ENCODE measurements around the gene DNASE2B. TPM values are rescaled to one million over a fixed set of nuclear protein-coding genes. Genes with fewer than 3 reads are reported as not detected.
A peak's percentile ranks its signal among the peaks of the same experiment; 100 is the strongest.
"Not testable (repeated sequence)": the region's sequence is repeated elsewhere in the genome, so short reads cannot be mapped to it uniquely, and the experiment has no call there.

DNASE2B gene
- total and polyA plus RNA-seq, 8 donors: 0.20 to 0.92 (median 0.25) TPM; not detected in 5

DNA sequence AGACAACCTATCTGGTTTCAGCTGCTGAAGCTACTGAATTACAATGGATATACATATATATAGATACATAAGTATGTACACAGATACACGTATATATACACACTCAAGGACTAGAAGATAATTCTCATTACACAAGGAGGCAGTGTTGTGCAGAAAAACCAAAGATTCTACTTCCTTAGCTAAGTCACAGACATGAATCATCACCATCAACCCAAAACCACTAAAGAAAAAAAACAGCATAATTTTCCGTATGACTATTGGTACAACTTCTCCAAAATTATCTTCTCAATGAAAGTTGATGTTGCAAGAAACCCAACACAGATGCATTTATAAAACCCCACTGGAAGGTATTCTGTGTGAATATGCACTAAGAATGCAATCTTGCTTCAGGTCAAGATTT, 44.0 kb downstream of the DNASE2B start:
- peak in 1 of 2 donors; percentile 81 for DNase-seq
- 9 to 19% (median 13%) methylated on average over 2 of the region's 2 CpGs for WGBS, 5 donors
- TF ChIP-seq, protein P1, sequence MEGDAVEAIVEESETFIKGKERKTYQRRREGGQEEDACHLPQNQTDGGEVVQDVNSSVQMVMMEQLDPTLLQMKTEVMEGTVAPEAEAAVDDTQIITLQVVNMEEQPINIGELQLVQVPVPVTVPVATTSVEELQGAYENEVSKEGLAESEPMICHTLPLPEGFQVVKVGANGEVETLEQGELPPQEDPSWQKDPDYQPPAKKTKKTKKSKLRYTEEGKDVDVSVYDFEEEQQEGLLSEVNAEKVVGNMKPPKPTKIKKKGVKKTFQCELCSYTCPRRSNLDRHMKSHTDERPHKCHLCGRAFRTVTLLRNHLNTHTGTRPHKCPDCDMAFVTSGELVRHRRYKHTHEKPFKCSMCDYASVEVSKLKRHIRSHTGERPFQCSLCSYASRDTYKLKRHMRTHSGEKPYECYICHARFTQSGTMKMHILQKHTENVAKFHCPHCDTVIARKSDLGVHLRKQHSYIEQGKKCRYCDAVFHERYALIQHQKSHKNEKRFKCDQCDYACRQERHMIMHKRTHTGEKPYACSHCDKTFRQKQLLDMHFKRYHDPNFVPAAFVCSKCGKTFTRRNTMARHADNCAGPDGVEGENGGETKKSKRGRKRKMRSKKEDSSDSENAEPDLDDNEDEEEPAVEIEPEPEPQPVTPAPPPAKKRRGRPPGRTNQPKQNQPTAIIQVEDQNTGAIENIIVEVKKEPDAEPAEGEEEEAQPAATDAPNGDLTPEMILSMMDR (IDR thresholded peaks at IDR 0.05): peak in 3 of 7 experiments; percentile 37 to 52 (median 39)
- no peak for TF ChIP-seq POLR2A (IDR thresholded peaks at IDR 0.05)
- Histone ChIP-seq H3K4me1 (peaks cover 0 to 10% (median 2%) of the 10 kb centered on the region in 4 donors), H3K36me3 (no peaks in the 10 kb centered on the region), H3K9me3 (no peaks in the 10 kb centered on the region), H3K27ac (no peak overlapping the region), H3K4me3 (no peak overlapping the region), H3K27me3 (no peaks in the 10 kb centered on the region)
- intact Hi-C loops (cut with DNase I; ENCODE audit: low total_unique reads): no loop called here

DNA sequence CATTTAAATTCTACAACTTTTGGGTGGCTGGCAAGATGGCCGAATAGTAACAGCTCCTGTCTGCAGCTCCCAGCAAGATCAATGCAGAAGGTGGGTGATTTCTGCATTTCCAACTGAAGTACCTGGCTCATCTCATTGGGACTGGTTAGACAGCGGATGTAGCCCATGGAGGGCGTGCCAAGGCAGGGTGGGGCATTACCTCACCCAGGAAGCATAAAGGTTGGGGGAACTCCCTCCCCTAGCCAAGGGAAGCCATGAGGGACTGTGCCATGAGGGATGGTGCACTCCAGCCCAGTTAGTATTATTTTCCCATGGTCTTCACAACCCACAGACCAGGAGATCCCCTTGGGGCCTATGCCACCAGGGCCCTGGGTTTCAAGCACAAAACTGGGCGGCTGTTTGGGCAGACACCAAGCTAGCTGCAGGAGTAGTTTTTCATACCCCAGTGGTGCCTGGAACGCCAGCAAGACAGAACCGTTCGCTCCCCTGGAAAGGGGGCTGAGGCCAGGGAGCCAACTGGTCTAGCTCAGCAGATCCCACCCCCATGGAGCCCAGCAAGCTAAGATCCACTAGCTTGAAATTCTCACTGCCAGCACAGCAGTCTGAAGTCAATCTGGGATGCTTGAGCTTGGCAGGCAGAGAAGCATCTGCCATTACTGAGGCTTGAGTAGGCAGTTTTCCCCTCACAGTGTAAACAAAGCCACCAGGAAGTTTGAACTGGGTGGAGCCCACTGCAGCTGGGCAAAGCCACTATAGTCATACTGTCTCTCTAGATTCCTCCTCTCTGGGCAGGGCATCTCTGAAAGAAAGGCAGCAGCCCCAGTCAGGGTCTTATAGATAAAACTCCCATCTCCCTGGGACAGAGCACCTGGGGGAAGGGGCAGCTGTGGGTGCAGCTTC, 44.7 kb downstream of the DNASE2B start:
- H3K27me3 ChIP-seq; DNase-seq; H3K4me3 ChIP-seq; H3K9me3 ChIP-seq; H3K36me3 ChIP-seq; H3K27ac ChIP-seq; intact Hi-C loops (cut with DNase I; ENCODE audit: low total_unique reads): not testable (repeated sequence)
- WGBS, 5 donors: 84 to 89% (median 87%) methylated on average over 3 to 7 of the region's 7 CpGs
- peaks cover 0 to 10% (median 2%) of the 10 kb centered on the region in 4 donors for H3K4me1 ChIP-seq

DNA sequence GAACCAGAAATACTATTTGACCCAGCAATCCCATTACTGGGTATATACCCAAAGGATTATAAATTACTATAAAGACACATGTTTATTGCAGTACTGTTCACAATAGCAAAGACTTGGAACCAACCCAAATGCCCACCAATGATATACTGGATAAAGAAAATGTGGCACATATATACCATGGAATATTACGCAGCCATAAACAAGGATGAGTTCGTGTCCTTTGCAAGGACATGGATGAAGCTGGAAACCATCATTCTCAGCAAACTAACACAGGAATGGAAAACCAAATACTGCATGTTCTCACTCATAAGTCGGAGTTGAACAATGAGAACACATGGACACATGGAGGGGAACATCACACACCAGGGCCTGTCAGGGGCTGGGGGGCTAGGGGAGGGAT, 50.4 kb downstream of the DNASE2B start:
- intact Hi-C loops (cut with DNase I; ENCODE audit: low total_unique reads); H3K27me3 ChIP-seq; H3K36me3 ChIP-seq; H3K4me1 ChIP-seq; H3K9me3 ChIP-seq; DNase-seq; H3K27ac ChIP-seq; H3K4me3 ChIP-seq: not testable (repeated sequence)
- WGBS, 5 donors: 90 to 99% (median 96%) methylated on average over 3 of the region's 3 CpGs

DNA sequence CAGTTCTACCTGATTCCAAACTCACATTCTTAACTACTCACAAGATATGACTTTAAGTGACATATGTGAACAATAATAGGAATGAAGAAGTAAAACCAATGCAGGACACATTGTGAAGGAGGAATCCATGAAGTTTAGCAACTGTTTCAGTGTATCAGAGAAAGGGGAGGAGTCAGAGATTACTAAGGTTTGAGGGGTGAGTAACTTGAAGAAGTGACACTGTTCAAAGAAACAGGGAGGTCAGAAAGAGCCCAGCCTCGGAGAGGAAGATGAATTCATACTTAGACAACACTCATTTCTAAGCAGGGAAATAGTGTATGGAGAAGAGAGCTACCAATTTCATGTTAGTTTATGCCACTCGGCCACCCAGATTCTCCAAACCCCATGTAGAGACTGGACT, 52.6 kb downstream of the DNASE2B start:
- no peak overlapping the region for H3K4me3 ChIP-seq
- no peaks in the 10 kb centered on the region for H3K27me3 ChIP-seq
- no peaks in the 10 kb centered on the region for H3K4me1 ChIP-seq
- H3K36me3 ChIP-seq: no peaks in the 10 kb centered on the region
- no peaks in the 10 kb centered on the region for H3K9me3 ChIP-seq
- no peak overlapping the region for H3K27ac ChIP-seq
- intact Hi-C loops (cut with DNase I; ENCODE audit: low total_unique reads): no loop called here
- TF ChIP-seq, protein P1 (IDR thresholded peaks at IDR 0.05): no peak
- TF ChIP-seq POLR2AphosphoS5 (IDR thresholded peaks at IDR 0.05): no peak
- no peak for TF ChIP-seq EP300 (IDR thresholded peaks at IDR 0.05)
- TF ChIP-seq POLR2A (IDR thresholded peaks at IDR 0.05): no peak
- WGBS, 5 donors: 57 to 85% (median 70%) methylated on average over 2 of the region's 2 CpGs
- no peak for DNase-seq

DNA sequence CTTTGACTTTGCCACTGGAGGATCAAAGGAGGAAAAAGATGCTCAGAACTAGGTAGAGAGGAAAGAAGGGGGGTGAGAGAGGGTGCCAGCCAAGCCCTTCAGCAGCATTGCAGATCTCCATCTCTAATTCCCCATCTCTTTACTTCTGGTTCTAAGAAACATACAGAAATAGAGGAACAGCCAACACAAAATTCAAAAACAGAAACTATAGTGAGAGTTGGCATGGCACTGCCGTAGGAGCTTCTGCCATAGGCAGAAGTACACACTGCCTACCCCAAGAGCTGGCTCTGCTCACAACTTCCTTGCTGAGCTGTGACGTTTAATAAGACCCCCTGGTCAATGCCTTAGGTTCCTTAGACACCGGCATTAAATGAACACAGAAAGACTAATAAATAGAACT, 54.2 kb downstream of the DNASE2B start:
- Histone ChIP-seq H3K27ac (no peak overlapping the region), H3K4me3 (no peak overlapping the region), H3K4me1 (no peaks in the 10 kb centered on the region), H3K27me3 (no peaks in the 10 kb centered on the region), H3K36me3 (no peaks in the 10 kb centered on the region), H3K9me3 (no peaks in the 10 kb centered on the region)
- TF ChIP-seq, protein P1 (IDR thresholded peaks at IDR 0.05): no peak
- TF ChIP-seq POLR2A (IDR thresholded peaks at IDR 0.05) (no peak), EP300 (IDR thresholded peaks at IDR 0.05) (no peak), POLR2AphosphoS5 (IDR thresholded peaks at IDR 0.05) (no peak)
- no peak for DNase-seq
- intact Hi-C loops (cut with DNase I; ENCODE audit: low total_unique reads): no loop called here
- 59 to 63% (median 62%) methylated on average over 3 of the region's 3 CpGs for WGBS, 5 donors

All from stomach (tissue), 9 donors.